ENCODE results near the gene DDTL. TPM values are rescaled to one million over a fixed set of nuclear protein-coding genes. Genes with fewer than 3 reads are reported as not detected.
"Not testable (repeated sequence)": the region's sequence is repeated elsewhere in the genome, so short reads cannot be mapped to it uniquely, and the experiment has no call there.

The DDTL gene
- total and polyA plus RNA-seq, 2 of the 8 experiments (the other 6 are each of a cell fraction or from before 2014, with no cell fraction given): 2.1 to 3.1 TPM

- H3K14ac ChIP-seq (ENCODE audit: insufficient read length); H2BK12ac ChIP-seq (ENCODE audit: low read depth, low read length); POLR2A ChIA-PET (ENCODE audit: partially characterized antibody); H3K27me3 ChIP-seq (replicated peaks in 1 of 4; ENCODE audit: control insufficient read depth in 3 of 4, extremely low read depth in 1 of 4, insufficient read depth in 3 of 4, low read length in 3 of 4); H3K18ac ChIP-seq (ENCODE audit: extremely low read depth, low read length); H3K4me1 ChIP-seq (replicated peaks in 1 of 4; ENCODE audit: control insufficient read depth in 3 of 4, insufficient read depth in 4 of 4, low read length in 3 of 4); H3K9ac ChIP-seq (replicated peaks in 1 of 4; ENCODE audit: extremely low read depth in 1 of 4, low read depth in 3 of 4, low read length in 3 of 4); H4K5ac ChIP-seq (ENCODE audit: insufficient read length, low read depth, low read length); H2AK5ac ChIP-seq (ENCODE audit: low read depth, low read length); H4K20me1 ChIP-seq (replicated peaks in 1 of 2; ENCODE audit: control insufficient read depth in 1 of 2, insufficient read depth in 2 of 2, low read length in 2 of 2); H4K91ac ChIP-seq (replicated peaks; ENCODE audit: insufficient read length, low read length); H3K36me3 ChIP-seq (ENCODE audit: control insufficient read depth in 2 of 4, insufficient read depth in 4 of 4, low read length in 3 of 4); H3K56ac ChIP-seq (replicated peaks; ENCODE audit: insufficient read length, low read depth, low read length); H3K23me2 ChIP-seq (ENCODE audit: low read depth, low read length); FAIRE-seq; H3K4me2 ChIP-seq (ENCODE audit: insufficient read depth in 1 of 2, low read depth in 2 of 2, low read length in 2 of 2); H3K9me3 ChIP-seq (ENCODE audit: insufficient read depth in 2 of 2, low read depth in 1 of 2, low read length in 1 of 2); H2BK120ac ChIP-seq (replicated peaks; ENCODE audit: low read depth, low read length); H2AFZ ChIP-seq (ENCODE audit: low read length); H2BK20ac ChIP-seq (ENCODE audit: low read length); CTCF ChIA-PET (ENCODE audit: partially characterized antibody); H4K8ac ChIP-seq (ENCODE audit: extremely low read depth, insufficient read depth, low read length); H3K79me2 ChIP-seq (ENCODE audit: control insufficient read depth in 1 of 2, insufficient read depth in 2 of 2, low read length in 2 of 2); H3K23ac ChIP-seq (ENCODE audit: insufficient read length); H3K4me3 ChIP-seq (ENCODE audit: extremely low read depth in 1 of 4, insufficient read depth in 2 of 4, low read depth in 3 of 4, low read length in 4 of 4); H2BK15ac ChIP-seq (ENCODE audit: low read length); H3K27ac ChIP-seq (ENCODE audit: low read depth, low read length); H3K79me1 ChIP-seq (ENCODE audit: low read depth, low read length); DNase-seq (ENCODE audit: low read depth in 1 of 2, low spot score in 2 of 2); H2BK5ac ChIP-seq (ENCODE audit: low read depth, low read length); H3K4ac ChIP-seq (replicated peaks; ENCODE audit: insufficient read length, low read depth, low read length): not testable (repeated sequence)
- no CpG with 5 or more reads among the region's 43 CpGs for WGBS, 2 experiments (ENCODE audit: extremely low coverage in 1 of 2, insufficient coverage in 1 of 2, insufficient read length in 1 of 2, insufficient replicate concordance in 2 of 2, low coverage in 1 of 2, low lambda C conversion rate in 2 of 2, missing lambda C conversion rate in 1 of 2)
These were observed 5.5 kb upstream of the DDTL start, which contains the start of gene GSTT2B for GRCh38 chr22:23961084-23961771. TSS of gene GSTT2B (minus strand) at chr22:23961195. CDS start at chr22:23961131, 64 bp downstream.

GRCh38 chr22:23966094-23966493 is 594 bp upstream of the DDTL start:
- Histone ChIP-seq H4K20me1 (replicated peaks in 1 of 2; ENCODE audit: control insufficient read depth in 1 of 2, insufficient read depth in 2 of 2, low read length in 2 of 2) (peaks cover 9 to 15% of the 10 kb centered on the region in 2 experiments), H3K36me3 (ENCODE audit: control insufficient read depth in 2 of 4, insufficient read depth in 4 of 4, low read length in 3 of 4) (peaks cover 0 to 20% (median 13%) of the 10 kb centered on the region in 4 experiments; a peak in 6 of 8 replicates)
- H3K14ac ChIP-seq (ENCODE audit: insufficient read length); H2AK5ac ChIP-seq (ENCODE audit: low read depth, low read length); H3K18ac ChIP-seq (ENCODE audit: extremely low read depth, low read length); CTCF ChIA-PET (ENCODE audit: partially characterized antibody); H2AFZ ChIP-seq (ENCODE audit: low read length); H3K79me2 ChIP-seq (ENCODE audit: control insufficient read depth in 1 of 2, insufficient read depth in 2 of 2, low read length in 2 of 2); H2BK15ac ChIP-seq (ENCODE audit: low read length); H3K9ac ChIP-seq (replicated peaks in 1 of 4; ENCODE audit: extremely low read depth in 1 of 4, low read depth in 3 of 4, low read length in 3 of 4); H3K27ac ChIP-seq (ENCODE audit: low read depth, low read length); H3K56ac ChIP-seq (replicated peaks; ENCODE audit: insufficient read length, low read depth, low read length); H2BK5ac ChIP-seq (ENCODE audit: low read depth, low read length); H3K23me2 ChIP-seq (ENCODE audit: low read depth, low read length); H3K4ac ChIP-seq (replicated peaks; ENCODE audit: insufficient read length, low read depth, low read length); H2BK20ac ChIP-seq (ENCODE audit: low read length); H3K79me1 ChIP-seq (ENCODE audit: low read depth, low read length); H3K4me2 ChIP-seq (ENCODE audit: insufficient read depth in 1 of 2, low read depth in 2 of 2, low read length in 2 of 2); DNase-seq (ENCODE audit: low read depth in 1 of 2, low spot score in 2 of 2); H4K91ac ChIP-seq (replicated peaks; ENCODE audit: insufficient read length, low read length); POLR2A ChIA-PET (ENCODE audit: partially characterized antibody); H2BK12ac ChIP-seq (ENCODE audit: low read depth, low read length); H3K4me3 ChIP-seq (ENCODE audit: extremely low read depth in 1 of 4, insufficient read depth in 2 of 4, low read depth in 3 of 4, low read length in 4 of 4); H3K4me1 ChIP-seq (replicated peaks in 1 of 4; ENCODE audit: control insufficient read depth in 3 of 4, insufficient read depth in 4 of 4, low read length in 3 of 4); H4K8ac ChIP-seq (ENCODE audit: extremely low read depth, insufficient read depth, low read length); H3K9me3 ChIP-seq (ENCODE audit: insufficient read depth in 2 of 2, low read depth in 1 of 2, low read length in 1 of 2); H4K5ac ChIP-seq (ENCODE audit: insufficient read length, low read depth, low read length); H2BK120ac ChIP-seq (replicated peaks; ENCODE audit: low read depth, low read length); H3K27me3 ChIP-seq (replicated peaks in 1 of 4; ENCODE audit: control insufficient read depth in 3 of 4, extremely low read depth in 1 of 4, insufficient read depth in 3 of 4, low read length in 3 of 4); H3K23ac ChIP-seq (ENCODE audit: insufficient read length); FAIRE-seq: not testable (repeated sequence)
- WGBS, 2 experiments (ENCODE audit: extremely low coverage in 1 of 2, insufficient coverage in 1 of 2, insufficient read length in 1 of 2, insufficient replicate concordance in 2 of 2, low coverage in 1 of 2, low lambda C conversion rate in 2 of 2, missing lambda C conversion rate in 1 of 2): no CpG with 5 or more reads among the region's 18 CpGs

All from H1 (cell line).